IMR-90 (cell line): Measurements from ENCODE around the gene SDC3. TPM values are rescaled to one million over a fixed set of nuclear protein-coding genes. Genes with fewer than 3 reads are reported as not detected.

ENCODE experiments used
- ATAC-seq: fragments of 200-7000 bp; cut with Tn5 transposase; 2 replicates; pipeline ENCODE4 v1.9.1; 2020; ENCODE audit warnings: low read depth, mild to moderate bottlenecking, moderate library complexity
- BruUV-seq: library from RNA; stranded (reverse); fragments of 400-500 nt; replicated peaks from 2 replicates; lab custom pipeline; 2021; lab: Mats Ljungman, UMichigan
- CTCF ChIA-PET: fragments of 300-600 bp; formaldehyde crosslinking; extraction: SDS; loops from one replicate; lab custom pipeline; 2021; ENCODE audit warnings: antibody characterized with exemption; lab: Yijun Ruan, JAX
- POLR2A ChIA-PET: fragments of 300-600 bp; sonication (Branson Sonifier 250); formaldehyde crosslinking; loops from one replicate; lab custom pipeline; 2022; ENCODE audit warnings: antibody characterized with exemption; ENCODE audit not compliant: unreplicated experiment; lab: Charles Lee
- DNase-seq: peaks from one replicate; pipeline ENCODE4 v3.0.0; 2013
- H2AFZ ChIP-seq: replicated peaks from 2 replicates; pipeline ENCODE3; 2013; ENCODE audit warnings: low read length, mild to moderate bottlenecking; ENCODE audit not compliant: poor library complexity
- H2AK5ac ChIP-seq: 2 replicates; pipeline ENCODE4 v1.6.1; 2013; ENCODE audit warnings: low read depth, low read length, inconsistent platforms
- H2AK9ac ChIP-seq: replicated peaks from 2 replicates; pipeline ENCODE3; 2013; ENCODE audit warnings: mild to moderate bottlenecking, low read depth, low read length, moderate library complexity; ENCODE audit not compliant: poor library complexity
- H2BK120ac ChIP-seq: 2 replicates; pipeline ENCODE4 v1.6.1; 2013; ENCODE audit warnings: low read depth, low read length, inconsistent platforms
- H2BK15ac ChIP-seq: 3 replicates; pipeline ENCODE4 v1.6.1; 2013; ENCODE audit warnings: low read depth, low read length, inconsistent platforms
- H2BK20ac ChIP-seq: 2 replicates; pipeline ENCODE4 v1.6.1; 2013; ENCODE audit warnings: low read depth, mild to moderate bottlenecking, inconsistent platforms, low read length, moderate library complexity
- H2BK5ac ChIP-seq: 2 replicates; pipeline ENCODE4 v1.6.1; 2013; ENCODE audit warnings: mild to moderate bottlenecking, low read depth, low read length, inconsistent platforms; ENCODE audit not compliant: poor library complexity, severe bottlenecking
- H3K14ac ChIP-seq: replicated peaks from 2 replicates; pipeline ENCODE4 v1.6.1; 2013; ENCODE audit warnings: low read depth, low read length, inconsistent platforms
- H3K18ac ChIP-seq: 2 replicates; pipeline ENCODE4 v1.6.1; 2013; ENCODE audit warnings: low read depth, low read length, control low read depth
- H3K23ac ChIP-seq: 2 replicates; pipeline ENCODE4 v1.6.1; 2013; ENCODE audit warnings: low read depth, low read length, inconsistent platforms
- H3K27ac ChIP-seq: 2 replicates; pipeline ENCODE4 v1.5.1; 2013; ENCODE audit warnings: mild to moderate bottlenecking, control low read depth, low read length; ENCODE audit not compliant: insufficient read depth
- H3K27me3 ChIP-seq: 2 replicates; pipeline ENCODE4 v1.6.1; 2013; ENCODE audit warnings: low read length; ENCODE audit not compliant: control insufficient read depth, insufficient read depth
- H3K36me3 ChIP-seq: 2 replicates; pipeline ENCODE4 v1.6.1; 2013; ENCODE audit warnings: low read length, mixed read lengths; ENCODE audit not compliant: control insufficient read depth, insufficient read depth
- H3K4ac ChIP-seq: 2 replicates; pipeline ENCODE4 v1.6.1; 2013; ENCODE audit warnings: low read depth, low read length, inconsistent platforms
- H3K4me1 ChIP-seq: 2 replicates; pipeline ENCODE4 v1.6.1; 2013; ENCODE audit warnings: low read length, mixed read lengths; ENCODE audit not compliant: control insufficient read depth, insufficient read depth
- H3K4me2 ChIP-seq: 2 replicates; pipeline ENCODE4 v1.6.1; 2013; ENCODE audit warnings: low read depth, mild to moderate bottlenecking, control low read depth, low read length, moderate library complexity
- H3K4me3 ChIP-seq: 2 replicates; pipeline ENCODE4 v1.5.1; 2013; ENCODE audit warnings: low read depth, mild to moderate bottlenecking, control low read depth, low read length, moderate library complexity; ENCODE audit not compliant: insufficient read depth
- H3K56ac ChIP-seq: 2 replicates; pipeline ENCODE4 v1.6.1; 2013; ENCODE audit warnings: low read length, inconsistent platforms; ENCODE audit not compliant: insufficient read depth; ENCODE audit errors: extremely low read depth
- H3K79me1 ChIP-seq, 2 experiments: 2 replicates each; pipeline ENCODE4 v1.6.1; 2013; ENCODE audit warnings: low read length in 2 of 2, inconsistent platforms in 1 of 2, low read depth in 1 of 2
- H3K9ac ChIP-seq: 2 replicates; pipeline ENCODE4 v1.6.1; 2013; ENCODE audit warnings: low read depth, low read length, control low read depth
- H3K9me1 ChIP-seq: 2 replicates; pipeline ENCODE4 v1.6.1; 2013; ENCODE audit warnings: low read length, inconsistent platforms; ENCODE audit not compliant: insufficient read depth
- H3K9me3 ChIP-seq: 2 replicates; pipeline ENCODE4 v1.6.1; 2013; ENCODE audit warnings: low read length; ENCODE audit not compliant: control insufficient read depth, insufficient read depth
- H4K20me1 ChIP-seq: 2 replicates; pipeline ENCODE4 v1.6.1; 2013; ENCODE audit warnings: low read length, inconsistent platforms; ENCODE audit not compliant: insufficient read depth
- H4K5ac ChIP-seq: 2 replicates; pipeline ENCODE4 v1.6.1; 2013; ENCODE audit warnings: mild to moderate bottlenecking, low read depth, low read length, control low read depth
- H4K8ac ChIP-seq, 2 experiments: 2 replicates each; pipeline ENCODE4 v1.6.1; 2013; ENCODE audit warnings: low read depth in 2 of 2, low read length in 2 of 2, control low read depth in 1 of 2, inconsistent platforms in 1 of 2
- H4K91ac ChIP-seq: 2 replicates; pipeline ENCODE4 v1.6.1; 2013; ENCODE audit warnings: low read depth, low read length, inconsistent platforms; ENCODE audit not compliant: insufficient read depth
- BHLHE40 ChIP-seq: fragments of 150-350 bp; IDR thresholded peaks from 2 replicates; pipeline ENCODE4 v1.6.1; 2016; ENCODE audit warnings: mild to moderate bottlenecking, low read depth, low read length
- CEBPB ChIP-seq: IDR thresholded peaks from 2 replicates; pipeline ENCODE4 v1.6.1; 2012; ENCODE audit warnings: low read depth, low read length, improper control_type of control experiment
- CHD1 ChIP-seq: IDR thresholded peaks from 2 replicates; pipeline ENCODE4 v1.6.1; 2012; ENCODE audit warnings: low read depth, low read length, improper control_type of control experiment
- CTCF ChIP-seq: conservative IDR thresholded peaks from 2 replicates; pipeline ENCODE4 v1.5.1; 2012; ENCODE audit warnings: mild to moderate bottlenecking, low read depth, low read length, improper control_type of control experiment
- ELK1 ChIP-seq: fragments of 150-350 bp; IDR thresholded peaks from 2 replicates; pipeline ENCODE4 v1.6.1; 2016; ENCODE audit warnings: low read depth, mild to moderate bottlenecking, low read length, moderate library complexity, borderline replicate concordance
- FOS ChIP-seq: fragments of 150-350 bp; IDR thresholded peaks from 2 replicates; pipeline ENCODE4 v1.6.1; 2016; ENCODE audit warnings: low read depth, low read length
- MAFK ChIP-seq: IDR thresholded peaks from 2 replicates; pipeline ENCODE4 v1.6.1; 2012; ENCODE audit warnings: low read depth, low read length, improper control_type of control experiment
- MAZ ChIP-seq: IDR thresholded peaks from 2 replicates; pipeline ENCODE4 v1.6.1; 2012; ENCODE audit warnings: low read depth, mild to moderate bottlenecking, low read length, improper control_type of control experiment, moderate library complexity, borderline replicate concordance
- MXI1 ChIP-seq: IDR thresholded peaks from 2 replicates; pipeline ENCODE4 v1.6.1; 2012; ENCODE audit warnings: low read depth, mild to moderate bottlenecking, low read length, moderate library complexity, borderline replicate concordance
- NFE2L2 ChIP-seq: fragments of 150-350 bp; IDR thresholded peaks from 2 replicates; pipeline ENCODE4 v1.6.1; 2016; ENCODE audit warnings: low read depth, mild to moderate bottlenecking, low read length
- POLR2A ChIP-seq: IDR thresholded peaks from 2 replicates; pipeline ENCODE4 v1.6.1; 2012; ENCODE audit warnings: mild to moderate bottlenecking, low read depth, low read length
- RAD21 ChIP-seq: IDR thresholded peaks from 2 replicates; pipeline ENCODE4 v1.6.1; 2012; ENCODE audit warnings: low read length, improper control_type of control experiment
- RCOR1 ChIP-seq: IDR thresholded peaks from 2 replicates; pipeline ENCODE4 v1.6.1; 2012; ENCODE audit warnings: mild to moderate bottlenecking, low read length, improper control_type of control experiment; ENCODE audit not compliant: insufficient replicate concordance
- RFX5 ChIP-seq: IDR thresholded peaks from 2 replicates; pipeline ENCODE4 v1.8.0; 2012; ENCODE audit warnings: low read depth, mild to moderate bottlenecking, low read length, moderate library complexity
- SMC3 ChIP-seq: fragments of 150-350 bp; IDR thresholded peaks from 2 replicates; pipeline ENCODE4 v1.6.1; 2016; ENCODE audit warnings: low read depth, mild to moderate bottlenecking, antibody characterized with exemption, low read length, moderate library complexity
- USF2 ChIP-seq: fragments of 150-350 bp; IDR thresholded peaks from 2 replicates; pipeline ENCODE4 v1.6.1; 2017; ENCODE audit warnings: mild to moderate bottlenecking, antibody characterized with exemption, low read length, low read depth
- WGBS, 2 experiments: methylation state at CpG; one replicate each; pipeline versions ENCODE4 v1.1.5 to v1.1.7; 2013; ENCODE audit warnings: missing lambda C conversion rate in 2 of 2; ENCODE audit not compliant: insufficient read length in 1 of 2; ENCODE audit errors: extremely low coverage in 2 of 2; 5-methylcytosine and 5-hydroxymethylcytosine counted together
- dilution Hi-C: fragments of 300-500 bp; cut with HindIII; formaldehyde crosslinking; loops from one replicate; pipeline ENCODE4 v1.14.3; 2018; ENCODE audit warnings: low sequenced_read_pairs; ENCODE audit not compliant: unreplicated experiment
- in situ Hi-C: fragments of 300-500 bp; cut with MboI; formaldehyde crosslinking; loops from 3 replicates; pipeline ENCODE4 v1.14.3; 2019; ENCODE audit warnings: low sequenced_read_pairs, inconsistent platforms, mixed read lengths
- intact Hi-C: fragments of 100-400 bp; cut with micrococcal nuclease; formaldehyde crosslinking; loops from 2 replicates; pipeline ENCODE4 v1.10.0; 2022
- polyA plus RNA-seq, 3 experiments: library from polyadenylated mRNA; depleted of rRNA; stranded (reverse); fragments of >200 nt; gene quantifications; 2 replicates each; pipeline ENCODE4 v1.2.3, GENCODE V29; 2012; ENCODE audit warnings: low replicate concordance in 1 of 3
- total RNA-seq: library from RNA; depleted of rRNA; stranded (reverse); fragments of >200 nt; gene quantifications from 2 replicates; pipeline ENCODE4 v1.2.3, GENCODE V29; 2012

SDC3 gene
- total and polyA plus RNA-seq, 2 of the 4 experiments (the other 2 are of a cell fraction), result 13.1 to 71.5 TPM

GRCh38 chr1:30923597-30923996 is 15.0 kb upstream of the SDC3 start:
- Histone ChIP-seq H3K9ac (no peak overlapping the region), H3K4me2 (no peak overlapping the region), H3K18ac (no peak overlapping the region), H3K4ac (no peak overlapping the region), H2BK15ac (no peak overlapping the region), H3K79me1 (no peaks in the 10 kb centered on the region), H3K9me3 (no peaks in the 10 kb centered on the region), H3K27ac (no peak overlapping the region), H4K20me1 (no peaks in the 10 kb centered on the region), H4K91ac (no peak overlapping the region), H3K4me1 (no peaks in the 10 kb centered on the region), H2AK5ac (no peak overlapping the region), H2BK120ac (no peak overlapping the region), H3K56ac (no peak overlapping the region), H4K8ac (no peak overlapping the region), H3K14ac (no peak overlapping the region), H2BK20ac (no peak overlapping the region), H3K4me3 (no peak overlapping the region), H4K5ac (no peak overlapping the region), H3K27me3 (no peaks in the 10 kb centered on the region), H2BK5ac (no peak overlapping the region), H3K9me1 (peaks cover 2% of the 10 kb centered on the region; the same call in 1 of the 2 replicates), H3K23ac (no peak overlapping the region), H3K36me3 (no peaks in the 10 kb centered on the region), H2AFZ (no peak overlapping the region), H2AK9ac (no peak overlapping the region)
- CTCF ChIA-PET, result interaction anchor here (0.6 to 1.2 kb wide), 2 partner anchors 12 to 140 kb away, joined by 3 read pairs; no protein-coding TSS in a partner anchor
- ATAC-seq (peak; percentile 22; the same call in 1 of the 2 replicates), DNase-seq (no peak)
- in situ Hi-C loops (no loop called here), intact Hi-C loops (no loop called here), dilution Hi-C loops (loop anchor here (25.0 kb wide), 1 partner anchor 111 kb away; no protein-coding TSS in a partner anchor)
- POLR2A ChIA-PET, result no interaction called here
- no CpG with 5 or more reads among the region's 1 CpG for WGBS, 2 experiments
- BruUV-seq, result no TSS peak
- TF ChIP-seq BHLHE40 (no peak), RAD21 (no peak), RCOR1 (no peak), ELK1 (no peak), FOS (no peak), CTCF (no peak), CHD1 (no peak), MAZ (no peak), RFX5 (no peak), SMC3 (no peak), NFE2L2 (no peak), MXI1 (no peak), CEBPB (no peak), POLR2A (no peak), USF2 (no peak), MAFK (no peak)
